Frontal cortex (tissue), 4 donors: Measurements from ENCODE around the gene BRD1. TPM values are rescaled to one million over a fixed set of nuclear protein-coding genes. Genes with fewer than 3 reads are reported as not detected.
"Not testable (repeated sequence)": the region's sequence is repeated elsewhere in the genome, so short reads cannot be mapped to it uniquely, and the experiment has no call there.

Source experiments
- DNase-seq, 2 donors: peaks; one replicate each; pipeline ENCODE4 v3.0.0; 2012; ENCODE audit warnings: low spot score in 2 of 2
- FAIRE-seq: peaks from 2 replicates; lab custom pipeline; 2012; peaks lifted over from hg19 to GRCh38; lab: Jason Lieb, UNC
- total RNA-seq: library from RNA; depleted of rRNA; stranded (reverse); fragments of >200 nt; gene quantifications from one replicate; pipeline ENCODE4 v1.2.3, GENCODE V29; 2014
- donor health status: control.
- donor health status: control.
- donor health status: control.

BRD1 gene
- total RNA-seq, 1 donor from 2014 or later, result 50.1 TPM

- FAIRE-seq (no peak), DNase-seq (no peak)
Measured at GRCh38 chr22:49829044-49829853, 1.6 kb upstream of the BRD1 start.

DNA sequence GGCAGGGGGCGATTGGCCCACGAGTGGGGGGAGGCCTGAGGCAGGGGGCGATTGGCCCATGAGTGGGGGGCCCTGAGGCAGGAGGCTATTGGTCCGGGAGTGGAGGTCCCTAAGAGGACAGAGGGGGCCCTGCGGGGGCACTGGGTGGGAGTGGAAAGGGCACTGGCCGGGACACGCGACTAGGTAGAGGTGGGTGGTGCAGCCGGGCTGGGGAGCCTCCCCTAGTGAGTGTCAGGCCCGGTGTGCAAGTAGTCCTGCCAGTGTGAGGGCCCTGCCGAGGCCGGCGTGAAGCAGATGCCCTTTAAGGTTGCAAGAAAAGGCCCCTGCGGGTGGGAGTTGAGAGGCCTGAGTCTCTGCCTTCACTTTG, 909 bp upstream of the BRD1 start:
- DNase-seq (no peak), FAIRE-seq (no peak)

DNA sequence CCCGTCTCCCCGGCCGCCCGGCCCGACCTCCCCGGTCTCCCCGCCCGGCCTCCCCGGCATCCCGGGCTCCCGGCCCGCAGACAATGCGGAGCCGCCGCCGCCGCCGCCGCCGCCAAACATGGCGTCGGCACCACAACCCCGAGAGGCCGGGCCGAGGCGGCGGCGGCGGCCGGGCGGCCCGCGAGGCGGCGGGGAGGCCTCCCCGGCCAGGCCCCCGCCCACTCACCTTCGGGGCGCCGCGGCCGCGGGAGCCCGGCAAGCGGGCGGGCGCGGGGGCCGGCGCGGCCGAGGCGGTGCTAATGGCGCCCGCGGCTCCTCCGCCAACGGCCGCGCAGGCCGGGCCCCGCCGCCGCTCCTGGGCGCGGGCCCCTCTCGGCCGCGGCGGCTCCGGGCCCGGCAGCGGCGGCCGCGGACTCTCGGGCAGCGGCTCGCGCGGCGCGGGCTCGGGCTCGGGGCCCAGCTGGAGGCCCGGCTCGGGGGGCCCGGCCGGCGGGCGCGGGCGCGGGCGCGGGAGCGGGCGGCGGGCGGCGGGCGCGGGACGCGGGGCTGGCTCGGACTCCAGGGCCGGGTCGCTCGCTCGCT, 311 bp downstream of the BRD1 start:
- peak in 1 of 2 donors; percentile 47 for DNase-seq

GRCh38 chr22:49826603-49827270, 936 bp downstream of the BRD1 start:
- FAIRE-seq (no peak), DNase-seq (peak; percentile 57)

More for the DNA sequence above, 311 bp downstream of the BRD1 start:
- FAIRE-seq, result no peak

DNA sequence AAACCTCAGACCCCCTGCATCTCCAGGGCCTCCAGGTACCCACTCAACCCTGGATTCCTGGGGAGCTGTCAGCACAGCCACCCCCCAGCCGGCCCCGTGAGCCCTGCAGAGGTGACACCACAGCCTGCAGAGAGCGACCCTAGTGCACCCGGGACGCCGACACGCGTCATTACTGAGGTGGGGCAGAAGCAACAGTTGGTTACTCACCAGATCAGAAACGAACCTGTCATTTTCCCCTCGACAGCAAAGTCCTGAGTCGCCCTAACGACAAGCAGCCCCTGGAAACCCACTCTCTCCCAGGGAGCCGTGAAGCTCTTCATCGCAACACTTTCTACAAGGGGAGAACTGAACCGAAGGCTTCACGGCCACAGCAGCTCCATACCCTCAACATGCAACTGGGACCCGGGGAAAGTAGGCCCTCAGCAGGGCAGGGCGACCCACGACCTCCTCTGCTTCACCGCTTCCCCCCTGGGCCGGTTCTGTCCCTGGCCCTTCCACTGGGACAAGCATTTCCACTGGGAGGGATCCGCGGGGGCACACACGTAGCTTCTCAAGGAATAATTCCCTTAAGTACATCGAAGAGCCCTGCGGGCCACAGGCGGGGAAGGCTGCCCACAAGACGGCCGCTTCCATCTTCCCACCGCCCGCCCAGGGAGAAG, 1.6 kb downstream of the BRD1 start:
- FAIRE-seq (no peak), DNase-seq (no peak)

DNA sequence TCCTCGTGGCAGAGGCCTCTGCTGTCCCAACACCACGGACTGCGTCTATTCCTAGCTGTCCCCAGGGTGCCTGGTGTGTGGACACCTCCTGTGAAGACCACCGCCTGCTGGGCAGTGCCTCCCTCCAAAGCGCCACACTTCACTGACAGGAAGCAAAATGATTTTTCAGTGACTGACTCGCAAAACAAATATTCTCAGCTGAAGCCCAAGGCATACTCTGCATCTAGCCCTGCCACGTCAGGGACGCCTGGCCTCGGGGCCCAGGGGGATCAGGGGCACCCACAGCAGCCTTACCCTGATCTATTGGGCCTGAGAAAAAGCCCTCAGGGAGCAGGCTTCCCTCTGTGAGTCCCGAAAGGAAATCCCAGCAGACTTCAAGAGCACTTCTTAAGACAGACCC, 2.2 kb downstream of the BRD1 start:
- no peak for DNase-seq
- FAIRE-seq, result no peak

- FAIRE-seq (no peak), DNase-seq (no peak)
Measured at GRCh38 chr22:49824936-49825335, 2.7 kb downstream of the BRD1 start.

GRCh38 chr22:49824185-49824925, 3.3 kb downstream of the BRD1 start:
- FAIRE-seq, result no peak

DNA sequence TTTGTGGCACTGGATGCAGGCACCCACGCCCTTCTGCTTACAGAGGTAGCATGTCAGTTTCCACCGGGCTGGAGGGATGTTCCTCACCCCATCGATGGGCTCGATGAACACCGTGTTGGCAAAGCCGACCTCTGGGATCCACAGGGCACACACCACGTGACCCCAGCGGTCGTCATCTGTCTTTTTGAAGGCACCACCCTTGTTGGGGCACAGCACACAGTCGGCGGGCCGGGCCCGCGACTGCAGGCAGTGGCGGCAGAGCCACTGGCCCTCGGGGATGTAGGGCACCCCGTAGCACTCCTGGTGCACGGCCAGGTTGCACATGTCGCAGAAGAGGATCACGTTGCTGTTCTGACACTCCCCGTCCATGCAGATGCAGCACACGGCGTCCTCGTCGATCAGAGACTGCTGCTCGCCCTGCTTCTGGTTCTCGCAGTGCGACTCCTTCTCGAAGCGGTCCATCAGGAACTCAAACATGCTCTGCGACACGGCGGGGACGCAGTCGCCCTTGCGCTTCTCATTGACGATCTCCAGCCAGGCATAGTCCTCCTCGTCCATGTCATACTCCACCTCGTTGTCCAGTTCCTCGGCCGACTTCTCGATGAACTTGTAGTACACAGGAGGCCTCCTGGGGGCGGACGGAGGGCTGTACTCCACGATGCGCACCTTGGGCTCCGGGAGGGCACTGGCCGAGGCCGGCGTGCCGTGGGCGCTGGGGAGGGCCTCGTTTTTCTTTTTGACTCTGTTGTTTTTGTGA, 4.2 kb downstream of the BRD1 start:
- no peak for FAIRE-seq
- DNase-seq, result no peak

More at GRCh38 chr22:49824185-49824925, 3.3 kb downstream of the BRD1 start:
- no peak for DNase-seq

GRCh38 chr22:49821741-49822140, 5.9 kb downstream of the BRD1 start:
- not testable (repeated sequence) for FAIRE-seq, DNase-seq

DNA sequence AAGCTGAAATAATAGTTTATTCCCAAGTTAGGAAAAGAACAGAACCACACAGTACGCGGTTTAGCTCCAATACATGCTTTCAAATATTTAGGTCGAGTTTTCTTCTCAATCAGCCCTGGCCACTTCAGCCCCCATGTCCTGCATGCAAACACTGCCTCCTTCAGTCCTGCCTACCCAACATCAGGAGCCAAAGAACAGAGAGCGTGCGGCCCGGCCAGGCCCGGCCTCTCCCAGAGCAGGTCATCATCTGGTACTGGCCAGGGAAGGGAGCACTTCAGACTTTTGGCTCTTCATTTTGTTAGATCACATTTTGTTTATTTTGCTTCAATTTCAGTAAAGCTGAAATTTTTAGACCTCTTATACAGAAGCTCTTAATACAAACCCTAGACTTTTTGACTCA, 6.7 kb downstream of the BRD1 start:
- no peak for DNase-seq
- FAIRE-seq, result no peak

DNA sequence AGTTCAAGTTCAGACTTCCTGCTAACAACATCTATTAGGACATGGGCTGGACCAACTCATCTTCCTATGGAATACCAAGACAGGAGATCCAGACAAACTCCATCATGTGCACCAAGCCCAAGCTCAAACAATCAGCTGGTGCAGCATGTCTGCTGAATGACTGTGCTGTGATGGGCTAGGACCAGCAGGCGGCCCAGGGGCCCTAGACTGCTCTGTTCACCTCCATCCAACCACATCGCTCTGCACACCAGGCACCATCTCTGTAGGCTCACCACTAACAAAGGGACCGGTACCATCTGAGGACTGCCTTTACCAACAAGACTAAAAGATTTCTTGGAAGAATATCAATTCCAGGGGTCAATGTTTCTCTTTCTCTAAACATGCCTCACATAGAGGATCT, 10.3 kb downstream of the BRD1 start:
- FAIRE-seq, result no peak

GRCh38 chr22:49815641-49816091, 12.0 kb downstream of the BRD1 start:
- no peak for DNase-seq
- FAIRE-seq, result no peak

More for the DNA sequence above, 10.3 kb downstream of the BRD1 start:
- DNase-seq, result no peak

DNA sequence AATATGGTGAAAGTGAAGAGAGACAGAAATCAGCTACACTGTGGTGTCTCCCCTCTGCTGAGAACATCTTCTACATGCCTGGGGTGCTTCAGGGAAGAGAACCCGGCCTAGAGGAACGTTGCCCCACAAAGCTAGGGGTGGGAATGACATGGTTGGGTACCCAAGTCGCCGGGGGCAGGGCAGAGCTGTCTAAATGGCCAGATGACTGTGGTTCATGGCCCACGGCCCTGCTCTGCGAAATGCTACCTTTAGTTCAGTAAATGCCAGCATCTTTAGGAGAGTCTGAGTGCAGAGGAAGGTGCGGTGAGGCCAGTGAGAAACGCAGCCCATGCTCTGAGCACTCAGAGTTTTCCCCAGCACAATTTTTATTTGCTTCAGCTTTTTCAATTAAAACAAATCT, 12.8 kb downstream of the BRD1 start:
- FAIRE-seq, result no peak
- no peak for DNase-seq

GRCh38 chr22:49814164-49814686, 13.4 kb downstream of the BRD1 start:
- FAIRE-seq (no peak), DNase-seq (no peak)

GRCh38 chr22:49812838-49813237, 14.8 kb downstream of the BRD1 start:
- no peak for FAIRE-seq

DNA sequence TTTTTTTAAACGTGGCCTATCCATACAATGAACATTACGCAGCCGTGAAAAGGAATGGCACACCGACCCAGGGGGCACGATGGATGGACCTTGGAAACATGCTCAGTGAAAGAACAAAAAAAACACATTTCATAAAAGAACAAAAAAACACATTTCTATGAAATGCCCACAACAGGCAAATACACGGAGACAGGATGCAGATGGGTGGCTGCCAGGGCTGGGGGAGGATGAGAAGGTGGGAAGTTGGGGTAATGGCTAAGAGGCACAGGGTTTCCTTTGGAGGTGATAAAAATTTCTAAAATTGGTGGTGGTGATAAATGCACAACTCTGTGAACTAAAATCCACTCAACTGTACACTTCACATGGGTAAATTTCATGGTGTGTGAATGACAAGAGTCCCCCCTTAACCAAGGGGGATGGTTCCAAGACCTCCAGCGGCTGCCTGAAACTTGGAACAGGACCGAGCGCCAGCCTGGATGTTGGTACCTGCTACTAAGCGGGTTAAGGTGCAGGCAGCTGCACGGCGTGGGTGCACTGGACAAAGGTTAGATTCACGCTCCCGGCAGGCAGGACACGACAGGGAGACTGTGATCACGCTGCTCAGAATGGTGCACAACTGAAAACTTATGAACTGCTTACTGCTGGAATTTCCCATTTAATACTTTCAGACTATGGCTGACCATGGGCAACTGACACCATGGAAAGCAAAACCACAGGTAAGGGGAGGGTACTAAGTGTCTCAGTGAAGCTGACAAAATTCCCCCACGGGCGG, 16.5 kb downstream of the BRD1 start:
- DNase-seq (no peak), FAIRE-seq (no peak)

More at GRCh38 chr22:49812838-49813237, 14.8 kb downstream of the BRD1 start:
- DNase-seq, result no peak
